ENCODE results near the gene SNRNP48. TPM values are rescaled to one million over a fixed set of nuclear protein-coding genes. Genes with fewer than 3 reads are reported as not detected.

Gene SNRNP48
- total and polyA plus RNA-seq, 7 donors, result 8.3 to 40.8 (median 9.9) TPM

DNA sequence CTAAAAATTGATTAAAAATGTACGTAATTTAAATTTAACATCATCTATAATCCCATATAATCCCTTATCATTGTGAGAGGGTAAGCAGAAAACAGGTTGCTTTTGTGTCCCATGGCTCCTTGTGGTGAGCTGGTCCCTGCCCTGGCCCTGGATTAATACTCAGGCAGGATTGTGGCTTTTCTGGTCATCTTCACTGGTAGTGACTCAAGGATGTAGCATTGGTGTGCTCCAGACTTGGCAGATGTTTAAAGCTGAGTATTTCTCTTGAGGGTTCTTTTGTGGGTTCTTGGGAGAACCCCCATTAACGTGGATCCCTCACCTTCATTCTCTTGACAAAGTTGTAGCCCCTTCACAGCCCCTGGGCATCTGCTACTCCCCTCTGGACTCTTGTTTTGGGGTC, 39.3 kb downstream of the SNRNP48 start:
- intact Hi-C loops (cut with DNase I), result no loop called here
- no peak for ATAC-seq
- Histone ChIP-seq H3K27me3 (ENCODE audit: insufficient read depth in 3 of 3, low read length in 2 of 3) (no peaks in the 10 kb centered on the region), H3K4me1 (no peaks in the 10 kb centered on the region), H3K36me3 (ENCODE audit: insufficient read depth in 1 of 2, low read depth in 1 of 2) (no peaks in the 10 kb centered on the region), H3K9me3 (no peaks in the 10 kb centered on the region), H3K4me3 (no peak overlapping the region), H3K27ac (no peak overlapping the region)
- WGBS, 3 donors, result 41 to 70% (median 59%) methylated on average over 2 of the region's 2 CpGs
- TF ChIP-seq, protein P1, sequence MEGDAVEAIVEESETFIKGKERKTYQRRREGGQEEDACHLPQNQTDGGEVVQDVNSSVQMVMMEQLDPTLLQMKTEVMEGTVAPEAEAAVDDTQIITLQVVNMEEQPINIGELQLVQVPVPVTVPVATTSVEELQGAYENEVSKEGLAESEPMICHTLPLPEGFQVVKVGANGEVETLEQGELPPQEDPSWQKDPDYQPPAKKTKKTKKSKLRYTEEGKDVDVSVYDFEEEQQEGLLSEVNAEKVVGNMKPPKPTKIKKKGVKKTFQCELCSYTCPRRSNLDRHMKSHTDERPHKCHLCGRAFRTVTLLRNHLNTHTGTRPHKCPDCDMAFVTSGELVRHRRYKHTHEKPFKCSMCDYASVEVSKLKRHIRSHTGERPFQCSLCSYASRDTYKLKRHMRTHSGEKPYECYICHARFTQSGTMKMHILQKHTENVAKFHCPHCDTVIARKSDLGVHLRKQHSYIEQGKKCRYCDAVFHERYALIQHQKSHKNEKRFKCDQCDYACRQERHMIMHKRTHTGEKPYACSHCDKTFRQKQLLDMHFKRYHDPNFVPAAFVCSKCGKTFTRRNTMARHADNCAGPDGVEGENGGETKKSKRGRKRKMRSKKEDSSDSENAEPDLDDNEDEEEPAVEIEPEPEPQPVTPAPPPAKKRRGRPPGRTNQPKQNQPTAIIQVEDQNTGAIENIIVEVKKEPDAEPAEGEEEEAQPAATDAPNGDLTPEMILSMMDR (IDR thresholded peaks at IDR 0.05), result no peak
- no peak for DNase-seq

DNA sequence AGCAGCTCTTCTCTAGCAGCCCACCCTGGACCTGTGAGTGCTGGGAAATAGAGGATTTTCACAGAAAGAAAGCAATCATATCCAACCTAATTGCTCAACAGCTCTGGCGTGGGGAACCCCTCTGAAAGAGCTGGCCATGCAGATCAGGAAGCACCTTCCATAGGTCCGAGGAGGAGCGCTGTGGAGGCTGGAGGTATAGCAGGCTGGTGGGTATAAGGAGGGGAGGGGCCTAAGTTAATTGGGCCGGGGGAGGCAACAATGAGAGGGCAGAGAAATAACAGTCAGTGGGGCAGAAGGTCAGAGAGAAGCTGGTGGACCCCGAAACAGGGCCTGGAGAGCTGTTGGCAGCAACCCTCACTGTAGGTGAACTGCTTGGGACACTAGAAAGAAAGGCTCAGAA, 40.8 kb downstream of the SNRNP48 start:
- DNase-seq (no peak), ATAC-seq (no peak)
- Histone ChIP-seq H3K27me3 (ENCODE audit: insufficient read depth in 3 of 3, low read length in 2 of 3) (no peaks in the 10 kb centered on the region), H3K36me3 (ENCODE audit: insufficient read depth in 1 of 2, low read depth in 1 of 2) (no peaks in the 10 kb centered on the region), H3K27ac (no peak overlapping the region), H3K4me3 (no peak overlapping the region), H3K9me3 (no peaks in the 10 kb centered on the region), H3K4me1 (no peaks in the 10 kb centered on the region)
- TF ChIP-seq, protein P1 (IDR thresholded peaks at IDR 0.05), result no peak
- intact Hi-C loops (cut with DNase I), result no loop called here
- WGBS, 3 donors, result 70 to 85% (median 83%) methylated on average over 5 of the region's 5 CpGs

DNA sequence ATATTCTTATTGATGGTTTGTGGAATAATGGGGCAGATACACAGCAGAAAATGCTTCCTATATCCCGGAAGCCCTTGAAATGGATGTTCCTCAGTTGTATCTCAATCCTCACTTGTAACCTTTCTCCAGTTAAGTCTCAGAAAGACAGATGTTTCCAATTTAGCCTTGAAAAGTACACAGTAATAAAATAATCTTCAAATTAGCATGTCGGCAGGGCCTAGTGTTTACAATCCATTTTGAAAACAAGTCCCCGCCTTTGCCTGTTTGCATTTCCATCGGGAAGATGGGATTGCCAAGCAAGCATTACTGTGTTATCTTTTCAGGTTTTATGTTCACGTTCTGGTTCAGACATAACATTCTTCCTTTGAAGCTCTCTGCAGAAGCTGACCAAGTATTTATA, 41.5 kb downstream of the SNRNP48 start:
- WGBS, 3 donors, result 60 to 75% (median 61%) methylated on average over 5 of the region's 5 CpGs

DNA sequence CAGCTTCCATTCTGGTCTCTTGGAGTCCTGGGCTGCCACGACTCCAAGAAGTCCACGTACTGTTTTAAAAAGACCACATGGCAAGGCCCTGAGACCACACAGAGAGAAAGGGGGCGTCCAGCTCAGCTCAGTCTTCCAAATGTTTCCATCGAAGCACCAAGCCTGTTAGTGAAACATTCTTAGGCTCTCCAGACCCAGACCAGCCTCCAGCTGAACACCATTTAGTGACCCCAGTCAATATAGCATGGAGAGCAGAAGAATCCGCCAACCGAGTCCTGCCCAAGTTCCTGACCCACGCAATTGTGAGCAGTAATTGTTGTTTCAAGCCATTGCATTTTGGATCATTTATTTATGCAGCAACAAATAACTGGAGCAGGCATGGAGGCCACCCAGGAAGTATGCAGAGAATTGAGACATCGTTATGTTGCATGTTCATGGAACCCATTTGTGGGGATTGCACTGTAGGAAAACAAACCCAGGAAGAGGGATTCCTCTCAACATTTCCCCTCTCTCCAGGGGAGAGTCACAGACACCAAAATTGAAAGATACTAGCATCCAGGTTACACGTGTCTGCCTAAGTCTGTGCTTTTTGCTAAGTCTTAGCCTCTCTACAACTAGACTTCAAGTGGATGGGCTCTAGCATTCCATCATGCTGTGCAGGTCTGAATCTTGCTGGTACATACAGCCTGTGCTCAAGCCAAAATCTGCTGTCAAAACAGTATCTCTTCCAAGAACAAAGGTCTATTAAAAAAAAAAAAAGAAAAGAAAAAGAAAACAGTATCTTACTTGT, 42.7 kb downstream of the SNRNP48 start:
- Histone ChIP-seq H3K9me3 (no peaks in the 10 kb centered on the region), H3K4me1 (no peaks in the 10 kb centered on the region), H3K27ac (no peak overlapping the region), H3K27me3 (ENCODE audit: insufficient read depth in 3 of 3, low read length in 2 of 3) (no peaks in the 10 kb centered on the region), H3K4me3 (no peak overlapping the region), H3K36me3 (ENCODE audit: insufficient read depth in 1 of 2, low read depth in 1 of 2) (no peaks in the 10 kb centered on the region)
- ATAC-seq, result no peak
- intact Hi-C loops (cut with DNase I), result no loop called here
- TF ChIP-seq, protein P1 (IDR thresholded peaks at IDR 0.05), result no peak
- WGBS, 3 donors, result 73 to 83% (median 75%) methylated on average over 9 of the region's 9 CpGs
- DNase-seq, result no peak

More for the DNA sequence above, 41.5 kb downstream of the SNRNP48 start:
- TF ChIP-seq, protein P1 (IDR thresholded peaks at IDR 0.05), result no peak
- no peak overlapping the region for H3K4me3 ChIP-seq
- ATAC-seq (no peak), DNase-seq (no peak)
- no peaks in the 10 kb centered on the region for H3K36me3 ChIP-seq (ENCODE audit: insufficient read depth in 1 of 2, low read depth in 1 of 2)
- no peaks in the 10 kb centered on the region for H3K4me1 ChIP-seq
- H3K27ac ChIP-seq, result no peak overlapping the region
- no peaks in the 10 kb centered on the region for H3K9me3 ChIP-seq
- intact Hi-C loops (cut with DNase I), result no loop called here
- no peaks in the 10 kb centered on the region for H3K27me3 ChIP-seq (ENCODE audit: insufficient read depth in 3 of 3, low read length in 2 of 3)

DNA sequence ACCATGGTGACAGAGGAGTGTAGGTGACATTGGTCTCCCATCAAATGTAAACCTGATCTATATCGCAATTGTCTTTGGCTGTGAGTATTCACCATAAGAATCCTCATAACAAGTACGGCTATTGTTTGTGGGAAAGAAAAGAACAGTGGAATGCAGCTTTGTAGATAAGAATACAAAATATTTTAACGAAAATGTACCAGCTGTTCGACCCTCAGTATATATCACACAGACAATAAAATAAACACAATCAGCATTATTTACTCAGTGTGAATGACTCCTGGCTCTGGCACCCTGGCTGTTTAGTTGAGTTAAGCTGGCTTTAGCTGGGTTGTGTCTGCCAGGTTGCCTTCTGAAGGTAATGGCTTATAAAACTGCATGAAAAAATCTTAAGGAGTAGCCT, 43.4 kb downstream of the SNRNP48 start:
- no peak overlapping the region for H3K4me3 ChIP-seq
- WGBS, 3 donors, result 59 to 72% (median 60%) methylated on average over 4 of the region's 4 CpGs
- intact Hi-C loops (cut with DNase I), result no loop called here
- no peaks in the 10 kb centered on the region for H3K36me3 ChIP-seq (ENCODE audit: insufficient read depth in 1 of 2, low read depth in 1 of 2)
- TF ChIP-seq, protein P1 (IDR thresholded peaks at IDR 0.05), result no peak
- no peaks in the 10 kb centered on the region for H3K4me1 ChIP-seq
- H3K27ac ChIP-seq, result no peak overlapping the region
- ATAC-seq, result no peak
- H3K9me3 ChIP-seq, result no peaks in the 10 kb centered on the region
- H3K27me3 ChIP-seq (ENCODE audit: insufficient read depth in 3 of 3, low read length in 2 of 3), result no peaks in the 10 kb centered on the region
- no peak for DNase-seq
